ENCODE results near the gene FCHSD2. TPM values are rescaled to one million over a fixed set of nuclear protein-coding genes. Genes with fewer than 3 reads are reported as not detected.

The FCHSD2 gene
- total and polyA plus RNA-seq, 7 donors, result 5.7 to 18.5 (median 9.7) TPM

- peaks cover 38% of the 10 kb centered on the region for H3K4me1 ChIP-seq
- no peaks in the 10 kb centered on the region for H3K27me3 ChIP-seq (ENCODE audit: insufficient read depth in 3 of 3, low read length in 2 of 3)
- DNase-seq (no peak), ATAC-seq (no peak)
- 75 to 80% (median 77%) methylated on average over 8 of the region's 8 CpGs for WGBS, 3 donors
- intact Hi-C loops (cut with DNase I), result loop anchor here in 1 of 2 donors (5.0 kb wide), 1 partner anchor 148 kb away; no protein-coding TSS in a partner anchor
- no peaks in the 10 kb centered on the region for H3K36me3 ChIP-seq (ENCODE audit: insufficient read depth in 1 of 2, low read depth in 1 of 2)
- peak overlapping the region; percentile 76 for H3K27ac ChIP-seq
- H3K9me3 ChIP-seq, result no peaks in the 10 kb centered on the region
- no peak overlapping the region for H3K4me3 ChIP-seq
- TF ChIP-seq, protein P1, sequence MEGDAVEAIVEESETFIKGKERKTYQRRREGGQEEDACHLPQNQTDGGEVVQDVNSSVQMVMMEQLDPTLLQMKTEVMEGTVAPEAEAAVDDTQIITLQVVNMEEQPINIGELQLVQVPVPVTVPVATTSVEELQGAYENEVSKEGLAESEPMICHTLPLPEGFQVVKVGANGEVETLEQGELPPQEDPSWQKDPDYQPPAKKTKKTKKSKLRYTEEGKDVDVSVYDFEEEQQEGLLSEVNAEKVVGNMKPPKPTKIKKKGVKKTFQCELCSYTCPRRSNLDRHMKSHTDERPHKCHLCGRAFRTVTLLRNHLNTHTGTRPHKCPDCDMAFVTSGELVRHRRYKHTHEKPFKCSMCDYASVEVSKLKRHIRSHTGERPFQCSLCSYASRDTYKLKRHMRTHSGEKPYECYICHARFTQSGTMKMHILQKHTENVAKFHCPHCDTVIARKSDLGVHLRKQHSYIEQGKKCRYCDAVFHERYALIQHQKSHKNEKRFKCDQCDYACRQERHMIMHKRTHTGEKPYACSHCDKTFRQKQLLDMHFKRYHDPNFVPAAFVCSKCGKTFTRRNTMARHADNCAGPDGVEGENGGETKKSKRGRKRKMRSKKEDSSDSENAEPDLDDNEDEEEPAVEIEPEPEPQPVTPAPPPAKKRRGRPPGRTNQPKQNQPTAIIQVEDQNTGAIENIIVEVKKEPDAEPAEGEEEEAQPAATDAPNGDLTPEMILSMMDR (IDR thresholded peaks at IDR 0.05), result no peak
These were observed 47.2 kb upstream of the FCHSD2 start for GRCh38 chr11:73189315-73189714.

- Histone ChIP-seq H3K36me3 (ENCODE audit: insufficient read depth in 1 of 2, low read depth in 1 of 2) (no peaks in the 10 kb centered on the region), H3K9me3 (no peaks in the 10 kb centered on the region), H3K27ac (peak overlapping the region; percentile 76), H3K4me3 (no peak overlapping the region), H3K4me1 (peaks cover 38% of the 10 kb centered on the region), H3K27me3 (ENCODE audit: insufficient read depth in 3 of 3, low read length in 2 of 3) (no peaks in the 10 kb centered on the region)
- TF ChIP-seq, protein P1 (IDR thresholded peaks at IDR 0.05), result no peak
- ATAC-seq (peak; percentile 57 to 80 (median 76)), DNase-seq (peak; percentile 32 to 87)
- intact Hi-C loops (cut with DNase I), result loop anchor here in 1 of 2 donors (5.0 kb wide), 1 partner anchor 149 kb away; no protein-coding TSS in a partner anchor
- 14 to 22% (median 16%) methylated on average over 4 of the region's 4 CpGs for WGBS, 3 donors
These were observed 46.2 kb upstream of the FCHSD2 start for GRCh38 chr11:73188301-73188700.

GRCh38 chr11:73187854-73188253 lies 45.7 kb upstream of the FCHSD2 start:
- 25 to 50% (median 30%) methylated on average over 1 of the region's 1 CpG for WGBS, 3 donors
- ATAC-seq (peak in 2 of 4 donors; percentile 3 to 11), DNase-seq (no peak)
- TF ChIP-seq, protein P1 (IDR thresholded peaks at IDR 0.05), result no peak
- Histone ChIP-seq H3K27ac (peak overlapping the region; percentile 76), H3K4me3 (no peak overlapping the region), H3K27me3 (ENCODE audit: insufficient read depth in 3 of 3, low read length in 2 of 3) (no peaks in the 10 kb centered on the region), H3K9me3 (no peaks in the 10 kb centered on the region), H3K4me1 (peaks cover 38% of the 10 kb centered on the region), H3K36me3 (ENCODE audit: insufficient read depth in 1 of 2, low read depth in 1 of 2) (no peaks in the 10 kb centered on the region)
- intact Hi-C loops (cut with DNase I), result loop anchor here (2.0 to 5.0 kb wide), 2 partner anchors 53 to 149 kb away; no protein-coding TSS in a partner anchor

DNA sequence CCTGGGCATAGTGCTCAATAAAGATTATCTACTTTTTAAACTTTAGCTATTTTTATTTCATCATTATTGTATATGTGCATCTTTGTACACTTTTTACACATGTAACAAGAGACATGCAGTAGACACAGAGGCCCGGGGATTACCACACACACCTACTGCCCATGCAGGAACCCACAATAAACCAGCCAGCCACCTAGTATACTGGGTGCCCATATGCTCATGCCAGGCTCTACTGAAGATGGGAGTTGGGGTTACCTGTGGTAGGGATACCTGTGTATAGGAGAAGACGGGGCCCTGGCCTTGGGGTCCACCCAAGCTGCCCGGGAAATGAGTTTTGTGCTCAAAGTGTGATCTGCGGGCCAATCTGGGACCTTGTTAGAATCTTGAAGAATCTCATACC lies 44.8 kb upstream of the FCHSD2 start:
- intact Hi-C loops (cut with DNase I), result loop anchor here (2.0 to 5.0 kb wide), 2 partner anchors 54 to 150 kb away; no protein-coding TSS in a partner anchor
- TF ChIP-seq, protein P1 (IDR thresholded peaks at IDR 0.05), result no peak
- DNase-seq (no peak), ATAC-seq (no peak)
- WGBS, 3 donors, result 44 to 58% (median 53%) methylated on average over 4 of the region's 4 CpGs
- Histone ChIP-seq H3K27me3 (ENCODE audit: insufficient read depth in 3 of 3, low read length in 2 of 3) (no peaks in the 10 kb centered on the region), H3K36me3 (ENCODE audit: insufficient read depth in 1 of 2, low read depth in 1 of 2) (no peaks in the 10 kb centered on the region), H3K27ac (peak overlapping the region; percentile 76), H3K4me1 (peaks cover 38% of the 10 kb centered on the region), H3K9me3 (no peaks in the 10 kb centered on the region), H3K4me3 (no peak overlapping the region)
